Measurements from ENCODE around the gene UBTF. TPM values are rescaled to one million over a fixed set of nuclear protein-coding genes. Genes with fewer than 3 reads are reported as not detected.

Gene UBTF
- total and polyA plus RNA-seq, 9 of the 15 experiments (the other 6 are each of a cell fraction or from before 2014, with no cell fraction given) = 1.2 to 113 (median 83.6) TPM

DNA sequence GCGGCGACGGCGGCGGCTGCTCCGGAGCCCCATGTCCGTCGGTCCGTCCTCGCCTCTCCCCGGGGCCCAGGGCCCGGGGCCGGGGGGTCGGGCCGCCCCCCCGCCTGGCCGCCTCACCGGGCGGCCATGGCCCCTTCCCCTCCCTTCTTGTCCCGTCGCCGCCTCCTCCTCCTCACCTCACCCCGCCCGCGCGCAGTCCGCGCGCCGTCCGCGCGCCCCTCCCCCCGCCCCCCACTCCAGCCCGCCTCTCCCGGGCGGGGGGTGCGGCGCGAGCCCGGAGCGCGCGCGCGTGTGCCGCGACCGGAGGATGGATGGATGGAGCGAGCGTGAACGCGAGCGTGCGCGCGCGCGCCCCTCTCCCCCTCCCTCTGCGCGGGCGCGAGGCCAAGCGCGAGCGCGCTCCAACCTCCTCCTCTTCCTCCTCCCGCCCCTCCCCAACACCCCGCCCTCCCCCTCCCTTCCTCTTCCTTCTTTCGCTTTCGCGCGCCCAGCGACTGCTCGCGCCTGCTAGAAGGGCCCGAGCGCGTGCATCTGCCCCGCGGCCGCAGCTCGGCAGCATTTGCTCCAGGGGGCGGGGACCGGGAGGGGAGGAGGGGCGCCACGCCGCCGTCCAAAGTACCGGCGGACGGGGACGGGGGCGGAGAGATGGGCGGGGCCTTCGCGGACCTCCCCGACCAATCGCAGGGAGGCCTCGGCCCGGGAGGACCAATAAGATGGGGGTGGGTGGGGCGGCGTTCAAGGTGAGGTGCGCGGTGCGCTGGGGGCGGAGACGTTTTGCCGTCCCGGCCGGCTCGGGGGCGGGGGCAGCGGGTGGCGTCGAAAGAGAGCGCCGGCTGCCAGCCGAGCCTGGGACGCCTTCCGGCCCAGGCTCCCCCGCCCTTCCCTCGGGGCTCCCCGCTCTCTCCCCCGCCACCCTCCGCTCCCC, 19.7 kb downstream of the UBTF start, which contains the start of gene ATXN7L3 (continued):
- TF ChIP-seq ZNF766 (CRISPR knock-in tag; conservative IDR thresholded peaks at IDR 0.05) (peak; percentile 92), NR2C2 (CRISPR knock-in tag; IDR thresholded peaks at IDR 0.05) (no peak), NR2C2 (tag; IDR thresholded peaks at IDR 0.05) (peak; percentile 65), IFI16 (CRISPR knock-in tag; IDR thresholded peaks at IDR 0.05) (no peak), CREM (IDR thresholded peaks at IDR 0.05; ENCODE audit: low read depth) (peak; percentile 96), JUN (IDR thresholded peaks at IDR 0.05; ENCODE audit: borderline replicate concordance, low read depth, low read length) (no peak), JUN (CRISPR knock-in tag; IDR thresholded peaks at IDR 0.05; ENCODE audit: borderline replicate concordance) (no peak), ASH1L (IDR thresholded peaks at IDR 0.05; ENCODE audit: borderline replicate concordance, low read depth, partially characterized antibody) (peak; percentile 22), HLTF (IDR thresholded peaks at IDR 0.05) (no peak), DDX20 (tag; IDR thresholded peaks at IDR 0.05; ENCODE audit: low read depth) (no peak), ZNF584 (CRISPR knock-in tag; IDR thresholded peaks at IDR 0.05; ENCODE audit: low read depth) (peak; percentile 43; the same call in 1 of the 2 replicates), ZNF143 (CRISPR knock-in tag; IDR thresholded peaks at IDR 0.05) (no peak), KDM5B (IDR thresholded peaks at IDR 0.05; ENCODE audit: insufficient replicate concordance, low read depth, low read length) (peak; percentile 6), SIN3A (IDR thresholded peaks at IDR 0.05; ENCODE audit: borderline replicate concordance in 2 of 2, control insufficient read depth in 1 of 2, low read depth in 2 of 2, low read length in 2 of 2) (peak; percentile 3 to 8; a peak in 1 of 4 replicates), ZBTB9 (CRISPR knock-in tag; IDR thresholded peaks at IDR 0.05) (no peak), MEF2D (tag; conservative IDR thresholded peaks at IDR 0.05; ENCODE audit: low read depth) (no peak), C11orf30 (IDR thresholded peaks at IDR 0.05; ENCODE audit: low read depth) (peak; percentile 59; the same call in 1 of the 2 replicates), NFE2L1 (tag; IDR thresholded peaks at IDR 0.05; ENCODE audit: borderline replicate concordance, low read depth) (no peak), ZNF41 (CRISPR knock-in tag; conservative IDR thresholded peaks at IDR 0.05) (no peak)
- TF ChIP-seq, protein P1, sequence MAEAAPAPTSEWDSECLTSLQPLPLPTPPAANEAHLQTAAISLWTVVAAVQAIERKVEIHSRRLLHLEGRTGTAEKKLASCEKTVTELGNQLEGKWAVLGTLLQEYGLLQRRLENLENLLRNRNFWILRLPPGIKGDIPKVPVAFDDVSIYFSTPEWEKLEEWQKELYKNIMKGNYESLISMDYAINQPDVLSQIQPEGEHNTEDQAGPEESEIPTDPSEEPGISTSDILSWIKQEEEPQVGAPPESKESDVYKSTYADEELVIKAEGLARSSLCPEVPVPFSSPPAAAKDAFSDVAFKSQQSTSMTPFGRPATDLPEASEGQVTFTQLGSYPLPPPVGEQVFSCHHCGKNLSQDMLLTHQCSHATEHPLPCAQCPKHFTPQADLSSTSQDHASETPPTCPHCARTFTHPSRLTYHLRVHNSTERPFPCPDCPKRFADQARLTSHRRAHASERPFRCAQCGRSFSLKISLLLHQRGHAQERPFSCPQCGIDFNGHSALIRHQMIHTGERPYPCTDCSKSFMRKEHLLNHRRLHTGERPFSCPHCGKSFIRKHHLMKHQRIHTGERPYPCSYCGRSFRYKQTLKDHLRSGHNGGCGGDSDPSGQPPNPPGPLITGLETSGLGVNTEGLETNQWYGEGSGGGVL (CRISPR knock-in tag; IDR thresholded peaks at IDR 0.05) = no peak
- TF ChIP-seq, protein P2, sequence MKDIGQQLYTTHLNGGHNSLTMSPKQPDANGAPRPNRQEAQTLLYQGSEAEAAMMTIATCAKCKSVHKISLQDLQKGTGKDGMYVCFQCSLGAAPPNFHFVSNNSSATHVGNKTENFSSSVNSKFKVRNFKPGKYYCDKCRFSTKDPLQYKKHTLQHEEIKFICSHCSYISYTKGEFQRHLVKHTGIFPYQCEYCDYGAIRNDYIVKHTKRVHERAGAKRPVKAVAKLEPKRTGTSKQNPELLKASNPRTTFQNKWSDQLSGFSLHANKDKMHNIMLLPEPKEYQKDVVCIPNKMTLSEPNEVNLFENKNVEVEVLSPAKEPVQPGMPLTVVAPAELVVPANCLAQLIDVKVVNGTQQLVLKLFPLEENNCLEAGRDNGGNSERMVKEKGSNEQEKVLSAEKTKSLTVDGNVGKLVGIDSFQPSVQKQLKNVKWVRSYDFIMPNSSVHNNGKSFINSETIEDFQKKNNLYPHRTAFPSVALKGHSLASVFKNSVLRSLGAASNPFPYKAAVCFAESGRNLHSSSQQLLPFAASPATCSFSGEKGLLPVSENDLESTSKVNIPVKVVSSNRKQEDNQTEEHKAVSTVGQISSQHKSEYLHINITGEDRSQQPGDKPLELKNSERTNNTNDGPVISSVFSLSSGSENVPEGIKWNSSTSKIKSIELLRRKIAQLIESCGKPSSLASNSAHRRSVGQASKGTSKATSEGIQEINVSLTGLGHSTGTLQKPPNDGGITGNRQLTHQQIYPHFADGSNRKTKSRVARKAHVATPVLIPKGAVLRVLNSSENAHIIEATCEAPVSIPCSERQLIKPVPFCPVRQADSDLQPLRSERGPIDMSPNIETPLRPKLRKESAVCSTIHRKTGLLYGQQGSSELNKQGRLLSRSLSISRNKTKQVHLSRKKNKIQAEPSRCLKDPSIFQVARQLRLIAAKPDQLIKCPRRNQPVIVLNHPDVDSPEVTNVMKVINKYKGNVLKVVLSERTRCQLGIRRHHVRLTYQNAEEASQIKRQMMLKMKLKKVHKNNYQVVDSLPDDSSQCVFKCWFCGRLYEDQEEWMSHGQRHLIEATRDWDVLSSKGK (CRISPR knock-in tag; IDR thresholded peaks at IDR 0.05) = no peak

All from K562 (cell line).